HG03442 (cell line): ENCODE results near the gene LRRN4.
"Not testable (repeated sequence)": the region's sequence is repeated elsewhere in the genome, so short reads cannot be mapped to it uniquely, and the experiment has no call there.

Experiments
- ATAC-seq: cut with Tn5 transposase; IDR thresholded peaks from one replicate; pipeline ENCODE4 v1.9.1; 2021; ENCODE audit warnings: mild to moderate bottlenecking, moderate library complexity; ENCODE audit not compliant: unreplicated experiment

The LRRN4 gene

GRCh38 chr20:6034134-6034969 lies 19.5 kb downstream of the LRRN4 start:
- no peak for ATAC-seq

- ATAC-seq: not testable (repeated sequence)
Measured at GRCh38 chr20:6032907-6033306, 21.0 kb downstream of the LRRN4 start.

DNA sequence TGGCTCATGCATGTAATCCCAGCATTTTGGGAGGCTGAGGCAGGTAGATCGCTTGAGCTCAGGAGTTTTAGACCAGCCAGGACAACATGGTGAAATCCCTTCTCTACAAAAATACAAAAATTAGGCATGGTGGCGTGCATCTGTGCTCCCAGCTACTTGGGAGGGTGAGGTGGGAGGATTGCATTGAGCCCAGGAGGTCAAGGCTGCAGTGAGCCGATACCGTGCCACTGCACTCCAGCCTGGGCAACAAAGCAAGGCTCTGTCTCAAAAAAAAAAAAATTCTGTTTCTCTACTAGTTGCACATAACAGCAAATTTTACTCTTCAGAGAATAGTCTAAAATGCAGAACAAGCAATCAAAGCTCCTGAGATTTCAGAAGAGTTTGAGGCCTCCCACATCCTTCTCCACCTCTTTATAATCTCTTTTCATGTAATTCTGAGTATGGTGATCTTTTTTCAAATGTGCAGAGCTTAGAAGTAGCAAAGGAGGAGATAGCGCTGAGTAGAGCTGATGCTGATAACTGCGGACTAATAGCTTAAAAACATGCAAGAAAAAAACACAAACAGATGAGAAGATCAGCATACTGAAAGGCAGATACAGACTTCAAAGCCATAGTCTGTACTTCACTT lies 23.3 kb downstream of the LRRN4 start:
- no peak for ATAC-seq

- no peak for ATAC-seq
Measured at GRCh38 chr20:6029538-6029937, 24.3 kb downstream of the LRRN4 start.

GRCh38 chr20:6028818-6029217 lies 25.0 kb downstream of the LRRN4 start:
- no peak for ATAC-seq

- no peak for ATAC-seq
Measured at GRCh38 chr20:6026051-6026450, 27.8 kb downstream of the LRRN4 start.

GRCh38 chr20:6024768-6025167 lies 29.1 kb downstream of the LRRN4 start:
- ATAC-seq: no peak

DNA sequence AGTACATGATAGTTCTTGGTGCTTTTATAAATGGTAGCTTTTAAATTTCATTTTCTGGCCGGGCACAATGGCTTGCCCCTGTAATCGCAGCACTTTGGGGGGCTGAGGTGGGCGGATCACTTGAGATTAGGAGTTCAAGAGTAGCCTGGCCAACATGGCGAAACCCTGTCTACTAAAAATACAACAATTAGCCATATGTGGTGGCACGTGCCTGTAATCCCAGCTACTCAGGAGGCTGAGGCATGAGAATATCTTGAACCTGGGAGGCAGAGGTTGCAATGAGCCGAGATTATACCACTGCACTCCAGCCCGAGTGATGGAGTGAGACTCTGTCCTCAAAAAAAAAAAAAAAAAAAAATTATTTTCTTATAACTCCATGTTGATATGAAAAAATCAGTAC lies 36.0 kb downstream of the LRRN4 start:
- no peak for ATAC-seq

DNA sequence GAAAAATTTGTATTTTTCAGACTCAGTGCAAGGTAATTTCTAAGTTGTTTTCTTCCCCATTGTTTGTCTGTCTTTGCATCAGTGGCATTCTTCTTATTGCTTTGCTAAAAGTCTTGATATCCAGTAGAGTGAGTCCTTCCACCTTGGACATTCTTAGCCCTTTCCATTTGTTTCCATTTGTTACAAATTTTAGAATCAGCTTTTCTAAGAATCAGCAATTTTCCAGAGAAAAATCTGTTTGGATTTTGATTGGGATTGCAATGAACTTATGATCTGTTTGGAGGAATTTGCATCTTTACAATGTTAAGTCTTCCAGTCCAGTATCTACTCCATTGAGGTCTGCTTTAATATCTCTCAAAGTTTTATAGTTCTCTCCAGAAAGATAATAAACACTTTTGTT lies 36.4 kb downstream of the LRRN4 start:
- ATAC-seq: no peak

- ATAC-seq: no peak
Measured at GRCh38 chr20:6014957-6015356, 38.9 kb downstream of the LRRN4 start.

- no peak for ATAC-seq
Measured at GRCh38 chr20:6014017-6014416, 39.8 kb downstream of the LRRN4 start.

GRCh38 chr20:6012179-6012578 lies 41.7 kb downstream of the LRRN4 start:
- ATAC-seq: no peak

GRCh38 chr20:6008254-6008653 lies 45.6 kb downstream of the LRRN4 start:
- ATAC-seq: no peak

GRCh38 chr20:6007529-6008103 lies 46.2 kb downstream of the LRRN4 start:
- ATAC-seq: no peak

DNA sequence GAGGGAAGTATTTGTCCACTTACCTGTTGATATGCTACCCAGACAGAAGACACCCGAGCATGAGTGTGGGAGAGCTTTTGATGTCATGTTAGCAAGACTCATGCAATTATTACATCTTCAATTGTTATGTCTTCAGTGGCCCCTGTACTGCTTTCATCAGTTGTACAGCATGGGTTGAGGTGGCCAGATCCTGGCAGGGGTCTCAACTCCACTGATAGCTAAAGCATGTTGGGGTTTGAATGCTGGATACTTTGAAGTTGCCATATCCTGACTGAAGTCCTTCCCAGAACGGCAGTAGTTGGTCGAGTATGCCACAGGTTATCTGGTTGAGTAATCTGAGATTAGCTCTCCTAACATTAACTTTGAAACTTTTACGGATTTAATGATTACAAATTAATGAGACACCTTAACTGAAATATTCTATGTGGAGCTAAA lies 46.7 kb downstream of the LRRN4 start:
- ATAC-seq: no peak

GRCh38 chr20:6006603-6006949 lies 47.3 kb downstream of the LRRN4 start:
- ATAC-seq: peak; percentile 1

- no peak for ATAC-seq
Measured at GRCh38 chr20:6000871-6001270, 53.0 kb downstream of the LRRN4 start.

DNA sequence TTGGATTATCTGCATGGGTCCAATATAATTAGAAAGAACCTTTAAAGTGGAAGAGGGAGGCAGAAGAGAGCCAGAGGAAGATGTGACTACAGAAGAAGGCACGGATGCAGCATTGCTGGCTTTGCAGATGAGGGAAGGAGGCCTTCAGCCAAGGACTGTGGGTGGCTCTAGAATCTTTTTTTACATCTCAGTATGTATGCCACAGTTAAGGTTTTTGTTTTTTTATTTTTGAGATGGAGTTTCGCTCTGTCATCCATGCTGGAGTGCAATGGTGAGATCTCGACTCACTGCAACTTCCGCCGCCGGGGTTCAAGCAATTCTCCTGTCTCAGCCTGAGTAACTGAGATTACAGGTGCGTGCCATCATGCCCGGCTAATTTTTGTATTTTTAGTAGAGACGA lies 54.1 kb downstream of the LRRN4 start:
- ATAC-seq: no peak

GRCh38 chr20:5996765-5997164 lies 57.1 kb downstream of the LRRN4 start:
- ATAC-seq: peak; percentile 94

- no peak for ATAC-seq
Measured at GRCh38 chr20:5991623-5992441, 62.0 kb downstream of the LRRN4 start.

GRCh38 chr20:5990946-5991345 lies 62.9 kb downstream of the LRRN4 start:
- no peak for ATAC-seq
